ENCODE results near the gene CCDC154. TPM values are rescaled to one million over a fixed set of nuclear protein-coding genes. Genes with fewer than 3 reads are reported as not detected.
"Not testable (repeated sequence)": the region's sequence is repeated elsewhere in the genome, so short reads cannot be mapped to it uniquely, and the experiment has no call there.

Gene CCDC154
- total RNA-seq, 1 donor from 2014 or later, result 3.2 TPM

- intact Hi-C loops (cut with micrococcal nuclease), result loop anchor here (2.0 kb wide), 3 partner anchors 69 to 299 kb away; partner anchors contain the start of genes CRAMP1, EME2, IFT140 and MRPS34
These were observed 29.9 kb upstream of the CCDC154 start for GRCh38 chr16:1474082-1474795.

GRCh38 chr16:1472974-1473373, 28.6 kb upstream of the CCDC154 start:
- intact Hi-C loops (cut with micrococcal nuclease), result no loop called here

- intact Hi-C loops (cut with micrococcal nuclease), result no loop called here
These were observed 27.3 kb upstream of the CCDC154 start for GRCh38 chr16:1471569-1472194.

GRCh38 chr16:1470481-1471251, 26.3 kb upstream of the CCDC154 start:
- intact Hi-C loops (cut with micrococcal nuclease), result no loop called here

- intact Hi-C loops (cut with micrococcal nuclease), result no loop called here
These were observed 25.4 kb upstream of the CCDC154 start for GRCh38 chr16:1469693-1470201.

- intact Hi-C loops (cut with micrococcal nuclease), result not testable (repeated sequence)
These were observed 24.8 kb upstream of the CCDC154 start for GRCh38 chr16:1469141-1469540.

GRCh38 chr16:1468426-1468810, 24.1 kb upstream of the CCDC154 start:
- intact Hi-C loops (cut with micrococcal nuclease), result no loop called here

GRCh38 chr16:1466968-1467521, 22.7 kb upstream of the CCDC154 start:
- intact Hi-C loops (cut with micrococcal nuclease), result no loop called here

- intact Hi-C loops (cut with micrococcal nuclease), result no loop called here
These were observed 21.7 kb upstream of the CCDC154 start for GRCh38 chr16:1466054-1466453.

- intact Hi-C loops (cut with micrococcal nuclease), result no loop called here
These were observed 21.2 kb upstream of the CCDC154 start for GRCh38 chr16:1465567-1465915.

- intact Hi-C loops (cut with micrococcal nuclease), result no loop called here
These were observed 20.7 kb upstream of the CCDC154 start for GRCh38 chr16:1464894-1465566.

GRCh38 chr16:1464196-1464893, 20.0 kb upstream of the CCDC154 start:
- intact Hi-C loops (cut with micrococcal nuclease), result no loop called here

GRCh38 chr16:1461146-1461545, 16.8 kb upstream of the CCDC154 start:
- intact Hi-C loops (cut with micrococcal nuclease), result no loop called here

- intact Hi-C loops (cut with micrococcal nuclease), result no loop called here
These were observed 16.3 kb upstream of the CCDC154 start for GRCh38 chr16:1460602-1461138.

- intact Hi-C loops (cut with micrococcal nuclease), result no loop called here
These were observed 15.6 kb upstream of the CCDC154 start for GRCh38 chr16:1459967-1460366.

GRCh38 chr16:1458977-1459341, 14.6 kb upstream of the CCDC154 start:
- intact Hi-C loops (cut with micrococcal nuclease), result no loop called here

GRCh38 chr16:1458336-1458976, 14.1 kb upstream of the CCDC154 start:
- intact Hi-C loops (cut with micrococcal nuclease), result no loop called here

- intact Hi-C loops (cut with micrococcal nuclease), result no loop called here
These were observed 13.3 kb upstream of the CCDC154 start for GRCh38 chr16:1457489-1458245.

- intact Hi-C loops (cut with micrococcal nuclease), result no loop called here
These were observed 12.6 kb upstream of the CCDC154 start for GRCh38 chr16:1456951-1457350.
